ENCODE data around the gene SPINDOC. TPM values are rescaled to one million over a fixed set of nuclear protein-coding genes. Genes with fewer than 3 reads are reported as not detected.
"Not testable (repeated sequence)": the region's sequence is repeated elsewhere in the genome, so short reads cannot be mapped to it uniquely, and the experiment has no call there.

SPINDOC gene
- total RNA-seq, 1 donor from 2014 or later, result 48.3 TPM

DNA sequence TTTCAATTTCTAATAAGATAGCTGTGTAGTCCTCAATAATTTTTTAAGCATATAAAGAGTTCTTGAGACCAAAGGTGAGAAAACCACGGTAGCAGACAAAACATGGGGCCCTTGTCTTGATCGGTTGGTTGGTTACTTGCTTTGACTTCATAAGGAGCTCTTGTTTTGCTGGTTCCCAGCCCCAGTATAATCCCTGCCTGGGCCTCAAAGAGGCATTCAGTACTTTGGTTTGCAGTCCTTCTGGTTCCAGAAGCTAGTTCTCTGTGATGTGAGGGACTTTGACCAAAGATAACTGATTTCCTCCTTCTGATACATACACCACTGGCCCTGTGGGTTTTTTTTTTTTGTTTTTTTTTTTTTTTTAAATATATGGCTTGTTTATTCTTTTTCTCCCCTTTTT lies 42.7 kb downstream of the SPINDOC start:
- no peak overlapping the region for H3K9ac ChIP-seq (ENCODE audit: low read length)
- peaks cover 68% of the 10 kb centered on the region for H4K20me1 ChIP-seq (ENCODE audit: insufficient read depth, low read length)
- no peak overlapping the region for H3K27ac ChIP-seq (ENCODE audit: low read depth, low read length)
- H3K4me1 ChIP-seq (ENCODE audit: insufficient read depth, low read length), result no peaks in the 10 kb centered on the region
- no peaks in the 10 kb centered on the region for H3K9me3 ChIP-seq (ENCODE audit: insufficient read depth, low read depth, low read length)
- H3K4me3 Mint-ChIP-seq (ENCODE audit: unreplicated experiment), result no peak overlapping the region
- no peak overlapping the region for H3K27ac Mint-ChIP-seq (ENCODE audit: unreplicated experiment)
- H3K36me3 ChIP-seq (ENCODE audit: insufficient read depth, low read length), result no peaks in the 10 kb centered on the region
- H3K36me3 Mint-ChIP-seq (ENCODE audit: low read depth, unreplicated experiment), result peaks cover 12% of the 10 kb centered on the region
- FAIRE-seq, result no peak
- no peak for TF ChIP-seq EZH2 (IDR thresholded peaks at IDR 0.05; ENCODE audit: insufficient read depth, low read length)
- TF ChIP-seq, protein P1, sequence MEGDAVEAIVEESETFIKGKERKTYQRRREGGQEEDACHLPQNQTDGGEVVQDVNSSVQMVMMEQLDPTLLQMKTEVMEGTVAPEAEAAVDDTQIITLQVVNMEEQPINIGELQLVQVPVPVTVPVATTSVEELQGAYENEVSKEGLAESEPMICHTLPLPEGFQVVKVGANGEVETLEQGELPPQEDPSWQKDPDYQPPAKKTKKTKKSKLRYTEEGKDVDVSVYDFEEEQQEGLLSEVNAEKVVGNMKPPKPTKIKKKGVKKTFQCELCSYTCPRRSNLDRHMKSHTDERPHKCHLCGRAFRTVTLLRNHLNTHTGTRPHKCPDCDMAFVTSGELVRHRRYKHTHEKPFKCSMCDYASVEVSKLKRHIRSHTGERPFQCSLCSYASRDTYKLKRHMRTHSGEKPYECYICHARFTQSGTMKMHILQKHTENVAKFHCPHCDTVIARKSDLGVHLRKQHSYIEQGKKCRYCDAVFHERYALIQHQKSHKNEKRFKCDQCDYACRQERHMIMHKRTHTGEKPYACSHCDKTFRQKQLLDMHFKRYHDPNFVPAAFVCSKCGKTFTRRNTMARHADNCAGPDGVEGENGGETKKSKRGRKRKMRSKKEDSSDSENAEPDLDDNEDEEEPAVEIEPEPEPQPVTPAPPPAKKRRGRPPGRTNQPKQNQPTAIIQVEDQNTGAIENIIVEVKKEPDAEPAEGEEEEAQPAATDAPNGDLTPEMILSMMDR (IDR thresholded peaks at IDR 0.05; ENCODE audit: insufficient read depth, low read depth, low read length), result no peak
- H3K79me2 ChIP-seq (ENCODE audit: insufficient read depth, low read length), result peaks cover 76% of the 10 kb centered on the region
- H3K27me3 ChIP-seq (ENCODE audit: insufficient read depth, low read length), result no peaks in the 10 kb centered on the region
- H3K4me2 ChIP-seq (ENCODE audit: low read length), result no peak overlapping the region
- no peak overlapping the region for H3K4me3 ChIP-seq (ENCODE audit: insufficient read depth, low read depth, low read length)
- DNase-seq (ENCODE audit: low read depth), result no peak
- no peaks in the 10 kb centered on the region for H3K27me3 Mint-ChIP-seq (ENCODE audit: low read depth, unreplicated experiment)
- H3K4me1 Mint-ChIP-seq (ENCODE audit: low read depth, unreplicated experiment), result peaks cover 11% of the 10 kb centered on the region
- H2AFZ ChIP-seq (ENCODE audit: low read depth, low read length), result no peak overlapping the region
- H3K9me3 Mint-ChIP-seq (ENCODE audit: unreplicated experiment), result no peaks in the 10 kb centered on the region

DNA sequence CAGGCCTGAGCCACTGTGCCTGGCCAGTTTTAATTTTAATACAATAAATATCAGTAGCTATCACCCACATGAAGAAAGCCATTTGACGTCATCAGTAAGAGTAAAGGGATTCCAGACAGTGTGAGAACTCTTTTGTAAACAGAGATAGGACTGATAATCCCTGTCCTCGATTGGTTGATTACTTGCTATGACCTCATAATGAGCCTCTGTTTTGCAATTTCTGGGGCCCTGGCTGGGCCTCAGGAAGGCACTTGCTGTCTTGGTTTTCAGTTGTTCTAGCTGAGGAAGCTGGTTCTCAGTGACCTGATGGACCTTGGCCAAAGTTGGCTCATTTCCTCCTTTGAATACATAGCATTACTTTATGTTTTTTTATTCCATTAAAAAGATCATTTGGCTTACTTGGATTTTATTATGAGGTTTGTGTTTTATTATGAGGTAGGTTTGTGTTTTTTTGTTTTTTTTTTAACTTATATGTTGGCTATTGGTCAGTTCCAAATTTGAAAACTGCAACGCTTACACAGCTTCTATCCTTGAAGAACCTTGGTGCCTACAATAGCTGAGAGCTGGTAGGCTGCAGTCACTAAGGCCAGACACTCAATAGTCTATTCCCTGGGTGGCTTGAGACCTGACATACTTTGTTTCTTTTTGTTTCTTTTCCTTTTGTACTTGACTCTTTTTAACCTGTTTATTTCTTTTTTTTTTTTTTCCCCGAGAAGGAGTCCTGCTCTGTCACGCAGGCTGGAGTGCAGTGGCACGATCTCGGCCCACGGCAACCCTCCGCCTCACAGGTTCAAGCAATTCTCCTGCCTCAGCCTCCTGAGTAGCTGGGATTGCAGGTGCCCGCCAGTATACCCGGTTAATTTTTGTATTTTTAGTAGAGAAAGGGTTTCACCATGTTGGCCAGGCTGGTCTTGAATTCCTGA lies 45.6 kb downstream of the SPINDOC start:
- no peak for TF ChIP-seq EZH2 (IDR thresholded peaks at IDR 0.05; ENCODE audit: insufficient read depth, low read length)
- TF ChIP-seq, protein P1 (IDR thresholded peaks at IDR 0.05; ENCODE audit: insufficient read depth, low read depth, low read length), result no peak
- DNase-seq (ENCODE audit: low read depth), result peak; percentile 32
- H3K9ac ChIP-seq (ENCODE audit: low read length), result no peak overlapping the region
- no peak overlapping the region for H3K4me3 ChIP-seq (ENCODE audit: insufficient read depth, low read depth, low read length)
- H3K27me3 ChIP-seq (ENCODE audit: insufficient read depth, low read length), result no peaks in the 10 kb centered on the region
- peaks cover 66% of the 10 kb centered on the region for H3K79me2 ChIP-seq (ENCODE audit: insufficient read depth, low read length)
- no peaks in the 10 kb centered on the region for H3K27me3 Mint-ChIP-seq (ENCODE audit: low read depth, unreplicated experiment)
- H3K4me3 Mint-ChIP-seq (ENCODE audit: unreplicated experiment), result no peak overlapping the region
- H2AFZ ChIP-seq (ENCODE audit: low read depth, low read length), result no peak overlapping the region
- FAIRE-seq, result no peak
- H3K4me2 ChIP-seq (ENCODE audit: low read length), result no peak overlapping the region
- no peaks in the 10 kb centered on the region for H3K36me3 ChIP-seq (ENCODE audit: insufficient read depth, low read length)
- no peak overlapping the region for H3K27ac ChIP-seq (ENCODE audit: low read depth, low read length)
- peaks cover 10% of the 10 kb centered on the region for H3K36me3 Mint-ChIP-seq (ENCODE audit: low read depth, unreplicated experiment)
- H3K27ac Mint-ChIP-seq (ENCODE audit: unreplicated experiment), result no peak overlapping the region
- H3K4me1 Mint-ChIP-seq (ENCODE audit: low read depth, unreplicated experiment), result peaks cover 2% of the 10 kb centered on the region
- no peaks in the 10 kb centered on the region for H3K9me3 Mint-ChIP-seq (ENCODE audit: unreplicated experiment)
- H3K4me1 ChIP-seq (ENCODE audit: insufficient read depth, low read length), result no peaks in the 10 kb centered on the region
- H3K9me3 ChIP-seq (ENCODE audit: insufficient read depth, low read depth, low read length), result no peaks in the 10 kb centered on the region
- peaks cover 64% of the 10 kb centered on the region for H4K20me1 ChIP-seq (ENCODE audit: insufficient read depth, low read length)

DNA sequence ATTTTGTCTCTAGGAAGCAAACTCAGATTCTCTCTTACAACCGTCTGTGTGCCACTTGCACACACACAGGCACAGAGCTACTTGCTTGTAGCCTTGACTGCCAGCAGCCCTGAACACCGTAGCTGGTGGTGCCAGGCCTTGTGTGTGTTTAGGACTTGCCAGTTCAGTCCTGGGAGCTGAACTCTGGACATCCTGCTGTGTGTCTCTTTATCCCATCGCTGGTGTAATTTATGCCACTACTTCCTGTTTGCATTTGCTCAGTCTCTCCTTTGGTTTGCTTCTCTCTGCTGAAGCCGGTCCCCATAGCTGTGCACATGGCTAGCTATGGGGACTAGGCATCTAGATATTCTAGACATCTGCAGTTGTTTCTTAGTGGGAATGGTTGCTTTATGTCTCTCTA lies 49.7 kb downstream of the SPINDOC start:
- no peak overlapping the region for H3K4me2 ChIP-seq (ENCODE audit: low read length)
- H3K4me1 ChIP-seq (ENCODE audit: insufficient read depth, low read length), result peaks cover 5% of the 10 kb centered on the region
- H3K79me2 ChIP-seq (ENCODE audit: insufficient read depth, low read length), result peaks cover 64% of the 10 kb centered on the region
- no peak overlapping the region for H2AFZ ChIP-seq (ENCODE audit: low read depth, low read length)
- H3K4me3 Mint-ChIP-seq (ENCODE audit: unreplicated experiment), result no peak overlapping the region
- TF ChIP-seq, protein P1 (IDR thresholded peaks at IDR 0.05; ENCODE audit: insufficient read depth, low read depth, low read length), result no peak
- TF ChIP-seq EZH2 (IDR thresholded peaks at IDR 0.05; ENCODE audit: insufficient read depth, low read length), result no peak
- H3K36me3 Mint-ChIP-seq (ENCODE audit: low read depth, unreplicated experiment), result peaks cover 7% of the 10 kb centered on the region
- no peaks in the 10 kb centered on the region for H3K36me3 ChIP-seq (ENCODE audit: insufficient read depth, low read length)
- H3K9me3 ChIP-seq (ENCODE audit: insufficient read depth, low read depth, low read length), result no peaks in the 10 kb centered on the region
- no peak overlapping the region for H3K27ac ChIP-seq (ENCODE audit: low read depth, low read length)
- H3K4me3 ChIP-seq (ENCODE audit: insufficient read depth, low read depth, low read length), result no peak overlapping the region
- H3K27me3 ChIP-seq (ENCODE audit: insufficient read depth, low read length), result no peaks in the 10 kb centered on the region
- no peaks in the 10 kb centered on the region for H3K27me3 Mint-ChIP-seq (ENCODE audit: low read depth, unreplicated experiment)
- FAIRE-seq (no peak), DNase-seq (ENCODE audit: low read depth) (no peak)
- no peak overlapping the region for H3K27ac Mint-ChIP-seq (ENCODE audit: unreplicated experiment)
- H4K20me1 ChIP-seq (ENCODE audit: insufficient read depth, low read length), result peaks cover 73% of the 10 kb centered on the region
- H3K9ac ChIP-seq (ENCODE audit: low read length), result no peak overlapping the region
- no peaks in the 10 kb centered on the region for H3K9me3 Mint-ChIP-seq (ENCODE audit: unreplicated experiment)
- peaks cover 15% of the 10 kb centered on the region for H3K4me1 Mint-ChIP-seq (ENCODE audit: low read depth, unreplicated experiment)

DNA sequence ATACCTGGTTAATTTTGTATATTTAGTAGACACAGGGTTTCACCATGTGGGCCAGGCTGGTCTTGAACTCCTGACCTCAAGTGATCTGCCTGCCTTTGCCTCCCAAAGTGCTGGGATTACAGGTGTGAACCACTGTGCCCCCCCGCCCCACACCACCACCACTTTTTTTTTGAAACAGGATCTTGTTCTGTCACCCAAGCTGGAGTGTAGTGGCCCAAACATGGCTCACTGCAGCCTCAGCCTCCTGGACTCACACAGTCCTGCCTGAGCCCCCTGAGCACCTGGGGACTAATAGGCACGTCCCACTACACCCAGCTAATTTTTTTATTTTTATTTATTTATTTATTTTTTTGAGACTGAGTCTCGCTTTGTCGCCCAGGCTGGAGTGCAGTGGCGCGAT lies 50.4 kb downstream of the SPINDOC start:
- H3K79me2 ChIP-seq (ENCODE audit: insufficient read depth, low read length), result peaks cover 65% of the 10 kb centered on the region
- not testable (repeated sequence) for H3K4me2 ChIP-seq (ENCODE audit: low read length)

More for the DNA sequence above, 50.4 kb downstream of the SPINDOC start:
- not testable (repeated sequence) for DNase-seq (ENCODE audit: low read depth); H3K36me3 Mint-ChIP-seq (ENCODE audit: low read depth, unreplicated experiment); FAIRE-seq; H3K27ac ChIP-seq (ENCODE audit: low read depth, low read length); H3K9ac ChIP-seq (ENCODE audit: low read length); H3K27me3 ChIP-seq (ENCODE audit: insufficient read depth, low read length); H3K27ac Mint-ChIP-seq (ENCODE audit: unreplicated experiment); H3K9me3 Mint-ChIP-seq (ENCODE audit: unreplicated experiment); H3K9me3 ChIP-seq (ENCODE audit: insufficient read depth, low read depth, low read length); H3K36me3 ChIP-seq (ENCODE audit: insufficient read depth, low read length); H2AFZ ChIP-seq (ENCODE audit: low read depth, low read length); H3K4me3 ChIP-seq (ENCODE audit: insufficient read depth, low read depth, low read length); H3K4me3 Mint-ChIP-seq (ENCODE audit: unreplicated experiment); H3K4me1 ChIP-seq (ENCODE audit: insufficient read depth, low read length); H3K27me3 Mint-ChIP-seq (ENCODE audit: low read depth, unreplicated experiment)
- H3K4me1 Mint-ChIP-seq (ENCODE audit: low read depth, unreplicated experiment), result peaks cover 17% of the 10 kb centered on the region
- H4K20me1 ChIP-seq (ENCODE audit: insufficient read depth, low read length), result peaks cover 73% of the 10 kb centered on the region
